Heart left ventricle (tissue), 13 donors: Measurements from ENCODE around the gene ZNF362.

ENCODE experiments used
- CTCF ChIP-seq, 12 donors: fragments of 200-600 bp; sonication (generic) in 4 of 12; IDR thresholded peaks; one replicate each; pipeline versions ENCODE4 v1.5.0 to v1.8.0; 2018 to 2022; ENCODE audit warnings: antibody characterized with exemption in 12 of 12, mild to moderate bottlenecking in 5 of 12
- POLR2A ChIP-seq, 2 donors: fragments of 450-650 bp; IDR thresholded peaks; one replicate each; pipeline ENCODE4 v1.6.1; 2017; ENCODE audit warnings: antibody characterized with exemption in 2 of 2, mild to moderate bottlenecking in 2 of 2, moderate library complexity in 2 of 2
- donor health status: ischemic (EF 13 %, LVEDD 7.1; RV severe dilation, severe dysfunction).
- donor health status: DM: no; HTN: yes; CAD: no.
- donor health status: DM: no; HTN: no; CAD: no.
- donor health status: ischemic (EF 25% LVEDD 6.9; RV normal size, moderate dysfunction).
- donor health status: ischemic (EF 25% LVEDD 5.7; RV mildly dilated, moderate dysfunction).
- donor health status: ischemic (EF 35%, LVEDD 5.7; RV mildly dilated, moderate dysfunction).
- donor health status: nonischemic (EF 11% LVEDD 7.7; RV severe dilation, severe dysfunction).
- donor health status: DM: yes; HTN: yes; CAD: no.
- donor health status: PGD.
- donor health status: ischemic (EF 29% LVEDD 5.4; RV normal size, mild dysfunction).
- donor health status: nonischemic (EF 23%, LVEDD 6.1; RV moderate dilation, normal function).

GRCh38 chr1:33272509-33272908 is 16.2 kb downstream of the ZNF362 start:
- TF ChIP-seq CTCF (IDR thresholded peaks at IDR 0.05), result no peak
- no peak for TF ChIP-seq POLR2A (IDR thresholded peaks at IDR 0.05)
